ENCODE measurements around the gene ZDHHC14.

The ZDHHC14 gene

DNA sequence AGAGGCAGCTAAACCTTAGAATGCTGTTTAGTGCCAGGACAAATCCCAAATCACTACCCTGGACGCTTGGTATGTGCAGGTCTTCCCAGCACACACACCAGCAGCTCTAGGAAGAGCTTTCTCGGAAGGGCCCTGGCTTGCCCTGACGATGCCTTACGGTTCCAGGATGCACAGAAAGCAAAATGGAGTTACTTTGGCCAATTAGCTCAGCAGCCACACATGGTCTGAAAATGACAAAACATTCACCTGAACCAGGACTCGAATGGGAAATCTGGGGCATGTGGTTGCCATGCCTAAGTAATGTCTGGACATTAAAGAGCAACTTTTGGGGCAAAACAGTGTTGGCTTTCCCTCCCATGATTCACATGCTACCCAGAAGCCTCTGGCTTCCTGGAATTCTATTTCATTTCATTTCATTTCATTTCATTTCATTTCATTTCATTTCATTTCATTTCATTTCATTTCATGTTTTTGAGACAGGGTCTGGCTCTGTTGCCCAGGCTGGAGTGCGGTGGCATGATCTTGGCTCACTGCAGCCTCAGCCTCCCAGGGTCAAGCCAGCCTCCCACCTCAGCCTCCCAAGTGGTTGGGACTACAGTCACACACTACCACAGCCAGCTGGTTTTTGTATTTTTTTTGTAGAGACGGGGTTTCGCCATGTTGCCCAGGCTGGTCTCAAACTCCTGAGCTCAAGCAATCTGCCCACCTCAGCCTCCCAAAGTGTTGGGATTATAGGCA lies 153.3 kb downstream of the ZDHHC14 start:
- DNase-seq (ENCODE audit: low spot score): no peak

DNA sequence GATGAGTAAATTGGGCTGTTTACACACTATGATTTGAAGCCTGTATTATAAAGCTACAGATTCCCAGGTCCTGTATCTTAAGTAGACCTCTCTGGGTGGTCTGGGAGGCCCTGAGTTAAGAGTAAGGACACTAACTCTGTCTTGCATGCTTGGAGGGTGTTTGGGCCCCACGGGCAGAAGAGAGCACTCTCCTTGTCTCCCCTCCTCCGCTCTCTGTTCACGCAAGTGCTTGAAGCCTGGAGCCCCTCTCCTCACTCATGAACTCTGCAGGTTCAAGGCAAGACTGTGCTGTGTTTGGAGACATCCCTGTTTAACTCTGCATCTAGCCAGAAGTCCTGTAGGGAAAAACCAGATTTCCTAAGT lies 154.0 kb downstream of the ZDHHC14 start:
- DNase-seq (ENCODE audit: low spot score): no peak

DNA sequence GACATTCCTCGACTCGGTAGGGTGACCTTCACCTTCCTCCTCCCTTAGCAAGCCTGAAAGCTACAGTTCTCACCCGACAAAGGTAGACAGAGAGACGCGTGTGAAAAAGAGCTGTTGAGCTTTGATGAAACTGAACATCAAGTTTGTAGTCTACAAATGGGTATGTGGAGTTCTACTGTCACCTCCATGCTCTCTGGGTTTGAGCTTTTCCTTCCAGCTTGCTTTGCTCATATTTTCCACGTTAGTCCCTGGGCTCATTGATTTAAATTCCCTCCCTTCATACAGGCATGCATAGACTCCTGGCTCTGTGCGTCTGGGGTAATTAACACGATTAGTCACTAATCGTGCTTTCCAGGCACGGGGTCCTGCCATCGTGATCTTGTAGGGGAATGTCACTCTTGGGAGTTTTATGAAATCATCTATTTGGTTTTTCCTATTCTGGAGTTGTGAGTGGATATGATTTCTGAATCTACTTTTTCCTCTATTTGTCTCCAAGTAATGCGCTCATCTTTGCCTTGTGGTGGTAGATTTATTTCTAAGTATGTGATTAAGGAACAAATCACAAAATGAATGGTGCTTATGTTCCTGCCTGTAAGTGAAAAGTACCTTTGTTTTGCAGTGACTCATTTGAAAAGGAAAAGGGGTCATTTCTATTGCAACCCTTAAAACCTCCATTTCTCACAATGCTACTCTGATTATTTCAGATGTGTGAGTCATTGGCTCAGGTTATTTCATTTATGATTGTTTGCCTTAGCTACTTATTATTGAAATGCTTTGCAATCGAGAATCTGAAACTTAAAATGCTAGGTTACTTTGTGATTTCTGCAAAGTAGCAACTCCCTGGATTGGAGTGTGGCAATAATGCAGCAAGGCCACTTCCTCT lies 154.6 kb downstream of the ZDHHC14 start:
- DNase-seq (ENCODE audit: low spot score): no peak

DNA sequence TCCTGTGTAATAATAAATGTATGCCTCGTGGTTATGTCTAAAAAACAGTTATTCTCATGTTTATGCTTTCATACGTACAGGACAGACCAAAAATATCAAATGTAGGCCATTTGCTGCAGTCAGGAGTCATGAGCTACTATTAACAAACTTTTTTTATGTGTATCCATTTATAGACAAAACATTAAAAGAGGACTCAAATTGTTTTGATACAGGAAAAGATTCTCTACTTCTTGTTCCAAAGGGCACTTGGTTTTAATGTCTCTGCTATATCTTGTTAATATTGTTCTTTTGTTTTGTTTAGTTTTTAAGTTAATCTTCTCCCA lies 155.2 kb downstream of the ZDHHC14 start:
- DNase-seq (ENCODE audit: low spot score): no peak

DNA sequence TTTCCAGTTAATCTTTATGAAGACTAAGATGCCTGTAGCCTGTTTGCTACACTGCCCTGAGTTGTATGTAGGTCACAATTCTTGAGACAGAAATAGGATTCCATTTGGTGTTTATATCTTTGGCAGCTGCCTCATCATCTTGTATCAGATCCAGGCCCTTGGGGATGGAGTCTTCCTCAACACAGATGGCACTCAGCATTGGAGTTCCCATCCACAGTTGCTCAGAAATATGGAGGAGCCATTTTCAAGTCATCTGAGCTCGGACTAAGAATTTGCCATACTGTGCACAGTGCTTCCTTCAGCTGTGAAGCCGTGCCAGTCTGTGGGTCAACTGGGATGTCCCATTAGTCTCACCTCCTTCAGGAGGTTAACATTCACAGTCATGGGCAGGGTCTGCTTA lies 156.6 kb downstream of the ZDHHC14 start:
- DNase-seq (ENCODE audit: low spot score): no peak

DNA sequence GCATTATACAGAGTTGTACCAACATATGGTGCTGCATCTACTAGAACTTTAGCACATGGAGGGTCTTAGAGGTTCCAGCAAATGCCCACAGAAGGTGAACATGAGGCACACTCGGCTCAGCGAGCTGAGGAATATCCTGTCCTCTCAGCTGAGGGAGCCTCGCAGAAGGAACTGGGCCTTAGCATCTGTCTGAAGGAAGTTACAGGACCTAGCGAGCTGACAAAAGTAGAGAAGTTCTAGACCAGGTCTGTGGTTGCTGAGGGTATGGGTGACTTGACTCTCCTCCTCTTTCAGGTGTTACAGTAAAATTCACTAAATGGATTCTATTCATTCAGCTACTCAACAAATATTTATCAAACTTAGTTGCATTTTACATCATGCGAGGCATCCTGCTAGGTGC lies 157.2 kb downstream of the ZDHHC14 start:
- no peak for DNase-seq (ENCODE audit: low spot score)

DNA sequence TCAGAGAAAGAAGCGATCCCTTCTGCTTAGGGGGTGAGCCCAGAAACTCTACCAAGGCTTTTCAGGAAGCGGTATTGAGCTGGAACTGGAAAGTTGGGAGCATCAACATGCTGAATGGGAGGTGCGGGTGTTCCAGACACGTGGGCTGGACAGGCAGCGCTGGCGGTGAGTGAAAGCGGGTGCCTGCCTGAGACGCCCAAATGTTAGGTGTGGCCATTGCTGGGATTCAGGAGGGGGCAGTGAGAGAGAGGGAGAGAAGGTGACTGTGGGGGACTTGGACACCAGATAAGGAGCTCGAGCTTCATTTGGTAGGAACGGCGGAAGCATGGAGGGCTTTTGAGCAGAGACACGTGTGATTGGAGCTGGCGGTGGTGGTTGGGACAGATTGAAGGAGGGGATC lies 157.7 kb downstream of the ZDHHC14 start:
- no peak for DNase-seq (ENCODE audit: low spot score)

DNA sequence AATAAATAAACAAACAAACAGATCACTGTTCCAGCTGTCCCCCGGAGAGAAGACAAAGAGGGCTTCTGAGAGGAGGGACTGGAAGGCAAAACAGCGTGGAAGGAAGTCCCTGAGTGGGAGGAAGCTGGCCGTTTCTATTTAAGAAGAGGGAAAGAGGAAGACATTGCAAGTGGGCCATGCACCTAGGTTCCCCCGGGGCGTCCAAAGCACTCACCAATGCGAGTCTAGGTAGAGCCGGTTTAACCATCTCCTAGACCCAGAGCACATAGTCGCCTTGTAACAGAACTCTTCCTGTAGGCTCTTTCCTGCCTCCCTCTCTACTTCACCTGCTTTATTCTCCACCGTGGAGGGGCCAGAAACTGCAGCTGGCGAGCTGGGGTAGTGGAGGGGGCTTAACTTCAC lies 158.4 kb downstream of the ZDHHC14 start:
- DNase-seq (ENCODE audit: low spot score): no peak

DNA sequence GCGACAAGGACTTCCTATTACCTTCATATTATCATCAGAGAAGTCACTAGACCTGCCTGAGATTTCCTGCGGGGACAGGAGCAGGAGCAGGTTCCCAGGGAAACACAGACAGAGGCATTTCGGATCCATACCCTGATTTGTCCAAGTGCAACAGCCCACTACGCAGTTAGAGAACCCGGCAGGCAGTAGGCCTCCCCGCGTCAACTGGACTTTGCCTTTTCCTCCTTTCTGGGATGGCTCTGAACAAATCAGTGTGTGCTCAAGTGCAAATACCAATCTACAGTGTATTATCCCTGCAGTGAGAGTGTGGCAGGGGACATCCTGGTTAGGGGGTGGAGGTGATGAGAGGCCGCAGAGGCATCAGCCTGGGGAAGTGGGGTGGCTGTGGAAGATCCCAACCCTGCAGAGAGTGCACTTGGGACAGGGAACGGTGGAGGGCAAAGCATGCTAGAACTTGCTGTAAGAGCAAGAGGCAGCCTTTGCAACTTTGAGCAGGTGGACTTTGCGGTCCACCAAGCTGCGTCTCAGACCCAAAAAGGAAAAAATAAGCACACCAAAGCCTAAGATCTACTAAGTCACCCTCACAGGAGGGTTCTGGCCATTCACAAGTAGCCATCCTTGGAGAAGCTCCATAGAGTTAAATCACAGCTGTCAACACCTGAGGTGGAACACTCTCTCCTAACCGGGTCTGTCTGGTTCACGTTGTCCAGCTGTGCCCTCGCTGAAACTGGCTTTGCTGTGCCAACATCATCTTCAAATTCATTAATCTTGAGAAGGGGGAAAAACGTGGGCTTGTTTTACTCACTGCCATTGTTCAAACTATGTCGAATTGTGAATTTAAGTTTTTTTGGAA lies 159.1 kb downstream of the ZDHHC14 start:
- no peak for DNase-seq (ENCODE audit: low spot score)

DNA sequence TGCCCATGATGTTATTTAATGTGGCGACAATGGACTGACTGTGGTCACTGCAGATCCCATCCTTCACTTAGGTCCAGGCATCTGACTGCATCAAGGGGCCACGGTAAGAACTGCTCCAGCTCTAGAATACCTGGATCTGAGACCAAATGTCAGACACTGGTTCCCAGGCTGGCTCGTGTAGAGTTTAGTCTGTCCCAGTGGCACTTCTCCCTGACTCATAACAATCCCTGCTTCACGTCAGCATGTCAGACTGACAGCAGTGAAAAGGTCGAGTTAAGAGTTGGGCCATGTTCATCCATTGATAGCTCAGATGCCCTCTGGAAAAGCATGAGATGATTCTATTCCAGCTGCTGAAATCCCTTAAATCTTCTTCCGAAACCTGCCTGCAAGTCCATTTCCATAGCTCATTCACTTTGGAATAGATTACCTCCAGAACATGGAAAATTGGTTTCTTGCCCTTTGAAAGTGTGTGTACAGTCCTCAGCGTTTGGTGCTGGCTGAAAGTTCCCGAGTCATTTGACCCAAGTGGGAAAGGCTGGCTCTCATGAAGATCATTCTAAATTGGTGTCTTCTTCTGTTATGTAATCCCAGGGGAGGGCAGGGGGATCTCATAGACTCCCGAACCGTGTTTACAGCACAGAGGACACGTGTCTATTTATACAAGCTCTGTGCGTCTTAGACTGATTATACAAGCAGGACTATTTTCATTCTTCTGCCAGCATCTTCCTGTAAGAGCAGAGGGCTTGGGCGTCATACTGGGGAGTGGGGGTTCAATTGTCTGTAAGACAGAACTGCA lies 160.8 kb downstream of the ZDHHC14 start:
- DNase-seq (ENCODE audit: low spot score): no peak

DNA sequence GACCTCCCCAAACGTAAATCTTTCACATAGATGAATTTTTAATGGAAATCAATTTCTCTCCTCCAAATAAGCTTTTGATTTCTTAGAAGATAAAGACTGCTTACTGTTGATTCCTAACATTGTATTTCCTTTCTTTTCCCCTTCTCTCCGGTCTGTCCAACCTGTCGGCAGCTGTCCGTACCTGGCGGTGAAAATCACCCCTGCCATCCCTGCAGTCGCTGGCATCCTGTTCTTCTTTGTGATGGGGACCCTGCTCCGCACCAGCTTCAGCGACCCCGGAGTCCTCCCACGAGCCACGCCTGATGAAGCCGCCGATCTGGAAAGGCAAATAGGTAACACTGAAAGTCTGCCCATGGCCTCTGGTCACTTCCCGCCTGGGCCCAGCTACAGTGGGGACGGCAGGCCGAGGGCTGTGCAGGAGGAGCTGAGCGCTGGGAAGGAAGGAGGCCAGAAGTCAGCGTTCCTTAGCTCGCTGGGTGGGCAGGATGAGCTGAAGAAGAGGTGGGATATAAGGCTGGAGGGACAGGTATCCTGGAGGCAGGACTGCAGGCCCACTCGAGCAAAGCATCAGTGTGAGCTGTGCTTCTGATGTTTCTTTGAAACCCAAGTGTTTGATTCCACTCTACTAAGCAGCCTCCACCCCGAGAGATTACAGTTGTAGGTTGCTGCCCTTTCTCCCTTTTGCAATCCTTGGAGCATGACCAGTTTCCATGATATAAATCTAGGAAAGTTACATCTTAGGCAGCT lies 161.6 kb downstream of the ZDHHC14 start:
- no peak for DNase-seq (ENCODE audit: low spot score)

DNA sequence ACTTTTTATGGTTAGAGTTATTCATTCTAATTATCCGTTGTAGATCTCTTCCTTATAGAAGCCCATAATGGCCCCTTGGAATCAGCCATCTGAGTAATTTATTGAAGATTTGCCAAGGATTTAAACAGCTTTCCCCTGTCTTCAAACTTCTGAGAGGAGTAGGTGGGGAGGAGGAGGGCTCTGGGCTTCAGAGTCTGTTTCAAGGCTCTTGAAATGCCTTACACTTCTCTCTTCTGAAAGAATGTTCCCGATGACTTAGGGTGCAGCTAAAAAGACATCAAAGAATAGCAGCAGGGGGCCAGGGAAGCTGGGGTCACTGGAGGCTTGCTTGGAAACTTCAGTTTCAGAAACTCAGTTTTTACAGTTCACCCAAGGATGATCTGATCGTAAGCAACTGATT lies 165.3 kb downstream of the ZDHHC14 start:
- no peak for DNase-seq (ENCODE audit: low spot score)

DNA sequence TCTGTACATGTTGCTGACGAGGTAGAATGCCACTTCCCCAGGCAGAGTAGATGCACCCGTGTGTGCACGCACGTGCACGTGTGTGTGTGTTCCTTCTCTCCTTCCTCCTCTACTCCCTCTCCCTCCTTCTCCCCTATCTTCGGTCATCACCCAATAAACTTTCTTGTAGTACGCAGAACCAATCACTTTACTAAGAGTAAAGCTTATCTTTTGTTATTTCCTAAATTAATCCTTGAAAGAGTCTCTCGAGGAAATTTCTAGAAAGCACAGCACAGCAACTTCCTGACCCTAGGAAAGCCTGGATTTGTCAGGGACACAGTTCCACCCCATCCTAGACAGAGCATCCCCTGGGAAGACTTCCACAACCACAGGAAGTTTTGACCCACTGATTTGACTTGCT lies 166.1 kb downstream of the ZDHHC14 start:
- no peak for DNase-seq (ENCODE audit: low spot score)

DNA sequence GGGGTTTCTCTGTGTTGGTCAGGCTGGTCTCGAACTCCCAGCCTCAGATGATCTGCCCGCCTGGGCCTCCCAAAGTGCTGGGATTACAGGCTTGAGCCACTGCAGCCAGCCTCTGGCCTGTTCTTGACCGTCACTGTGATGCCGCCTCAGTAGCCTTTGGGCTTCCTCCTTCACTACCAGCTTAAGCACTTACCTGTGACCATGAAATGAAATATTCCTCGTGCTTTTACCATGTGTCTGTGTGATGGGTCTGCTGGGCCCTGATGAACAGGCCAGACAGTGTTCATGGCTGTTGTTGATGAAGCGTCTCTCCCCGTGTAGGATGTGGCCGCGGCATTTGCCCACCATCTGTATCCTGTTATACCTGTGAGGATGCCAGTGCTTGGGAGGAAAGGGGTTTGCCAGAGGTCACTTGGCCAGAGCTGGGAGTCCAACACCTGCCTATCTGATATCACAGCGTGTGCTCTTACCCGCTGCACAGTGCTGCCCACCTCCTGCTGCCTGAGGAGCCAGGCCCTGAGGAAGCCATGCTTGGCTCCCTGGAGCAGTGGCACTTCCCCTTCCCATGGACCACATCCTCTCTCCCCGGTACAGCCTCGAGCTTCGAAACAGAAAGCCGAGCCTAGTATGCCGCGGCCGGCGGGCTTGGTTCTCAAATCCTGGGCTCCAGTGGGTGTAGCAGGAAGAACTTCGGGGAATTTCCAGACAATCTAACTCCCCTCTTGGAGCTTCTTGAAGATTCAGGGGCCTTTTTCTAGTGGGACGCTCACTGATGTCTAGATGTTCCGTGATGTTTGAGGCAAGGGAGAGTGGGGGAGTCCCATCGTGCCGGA lies 167.9 kb downstream of the ZDHHC14 start:
- DNase-seq (ENCODE audit: low spot score): no peak

DNA sequence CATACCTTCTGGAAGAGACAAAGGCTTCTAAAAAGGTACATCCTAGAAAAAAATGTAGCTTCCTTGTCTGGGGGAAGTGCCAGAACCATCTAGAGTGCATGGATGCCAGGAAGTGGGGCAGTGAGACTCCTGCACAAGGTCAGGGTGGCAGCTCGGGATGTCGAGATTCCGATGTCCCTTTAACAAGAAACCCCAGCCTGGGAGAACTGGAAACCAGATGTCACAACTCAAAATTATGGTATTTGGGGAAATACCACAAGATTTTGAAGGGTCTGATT lies 168.4 kb downstream of the ZDHHC14 start:
- DNase-seq (ENCODE audit: low spot score): no peak

DNA sequence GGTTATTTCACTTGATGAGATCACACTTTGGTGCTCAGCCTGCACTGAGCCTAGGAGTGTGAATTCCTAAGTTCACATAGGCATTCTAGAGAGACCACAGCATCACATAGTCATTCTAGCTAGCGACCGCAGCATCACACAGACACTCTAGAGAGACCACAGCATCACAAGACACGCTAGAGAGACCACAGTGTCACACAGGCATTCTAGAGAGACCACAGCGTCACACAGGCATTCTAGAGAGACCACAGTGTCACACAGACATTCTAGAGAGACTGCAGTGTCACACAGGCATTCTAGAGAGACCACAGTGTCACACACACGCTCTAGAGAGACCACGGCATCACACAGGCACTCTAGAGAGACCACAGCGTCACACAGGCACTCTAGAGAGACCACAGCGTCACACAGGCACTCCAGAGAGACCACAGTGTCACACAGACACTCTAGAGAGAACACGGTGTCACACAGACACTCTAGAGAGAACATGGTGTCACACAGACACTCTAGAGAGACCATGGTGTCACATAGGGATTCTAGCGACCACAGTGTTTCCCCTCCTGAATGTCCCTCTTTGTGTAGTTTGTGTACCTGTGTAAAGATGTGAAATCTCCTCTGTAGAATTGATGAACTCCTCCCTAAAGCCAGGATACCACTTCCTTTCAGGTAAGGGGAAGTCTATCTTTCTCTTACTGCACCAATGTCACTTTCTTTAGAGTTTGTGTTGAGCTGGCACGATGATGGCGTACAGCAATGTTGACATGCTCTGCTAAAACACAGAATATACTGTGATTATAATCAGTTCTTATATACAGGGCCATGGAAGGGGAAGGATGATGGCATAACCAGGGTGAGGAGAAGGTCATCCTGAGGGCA lies 169.4 kb downstream of the ZDHHC14 start:
- no peak for DNase-seq (ENCODE audit: low spot score)

DNA sequence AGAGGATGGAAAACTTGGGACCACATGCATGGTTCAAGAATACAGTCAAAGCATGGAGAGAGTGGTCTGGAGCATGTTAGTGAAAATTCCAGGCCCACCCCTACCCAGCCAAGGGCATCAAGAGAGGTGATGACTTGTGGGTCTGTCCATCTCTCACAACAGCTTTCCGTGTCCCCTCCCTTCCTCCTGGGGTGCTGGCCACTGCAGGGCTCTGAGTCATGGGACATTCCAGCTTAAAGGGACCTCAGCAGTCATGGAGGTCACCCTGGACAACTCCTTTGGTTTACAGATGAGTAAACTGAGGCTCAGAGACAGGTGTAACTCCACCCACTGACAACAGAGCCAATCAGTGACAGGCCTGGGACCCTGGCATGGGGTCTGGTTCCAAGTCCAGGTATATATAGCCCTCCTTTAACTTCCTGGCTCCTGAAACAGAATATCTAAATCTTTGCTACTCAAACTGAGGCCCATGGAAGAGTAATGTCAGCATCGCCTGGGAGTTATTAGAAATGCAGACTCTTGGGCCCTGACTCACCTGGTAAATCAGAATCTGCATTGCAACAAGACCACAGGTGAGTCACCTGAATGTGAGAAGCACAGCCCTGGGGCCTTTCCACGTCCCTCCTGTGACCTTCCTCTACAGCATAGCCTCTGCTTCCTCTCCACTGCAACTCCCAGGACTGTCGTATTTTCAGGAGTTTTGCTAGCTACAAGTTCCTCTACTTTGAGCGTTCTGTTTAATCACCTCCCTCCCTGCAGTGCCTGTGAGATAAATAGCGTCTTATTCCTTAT lies 170.2 kb downstream of the ZDHHC14 start:
- no peak for DNase-seq (ENCODE audit: low spot score)

DNA sequence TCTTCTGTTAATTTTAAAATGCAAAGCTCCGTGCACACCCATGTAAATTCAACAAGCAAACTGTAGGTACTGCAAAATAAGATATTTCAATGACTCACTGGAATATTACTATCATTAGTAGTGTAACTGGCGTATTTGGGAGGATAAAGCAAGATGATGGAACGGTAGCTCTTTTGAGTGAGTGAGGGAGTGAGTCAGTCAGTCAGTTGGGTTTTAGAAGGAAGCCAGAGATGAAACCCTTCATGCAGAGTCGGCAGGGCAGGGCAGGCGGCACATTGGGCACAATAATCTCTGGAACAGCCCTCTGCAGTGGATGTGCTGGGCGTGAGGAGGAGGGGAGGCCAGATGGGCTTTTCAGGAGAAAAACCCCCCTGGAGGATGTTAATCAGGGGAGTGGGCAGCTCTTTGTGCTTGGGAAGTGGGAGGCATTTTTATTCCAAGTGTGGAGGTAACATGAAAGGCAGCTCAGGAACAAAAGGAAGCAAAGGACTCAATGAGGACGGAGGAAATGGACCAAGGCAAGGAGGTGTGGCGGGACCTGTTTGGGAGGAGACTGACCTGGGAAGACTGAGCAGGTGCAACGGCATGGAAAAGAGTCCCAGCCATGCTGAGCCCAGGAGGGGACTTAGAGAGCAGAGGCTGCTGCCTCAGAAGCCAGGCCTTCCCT lies 171.2 kb downstream of the ZDHHC14 start:
- DNase-seq (ENCODE audit: low spot score): no peak

All from RKO (cell line).